HAP-1 (cell line): ENCODE data around the gene THAP9.

Experiments used
- DNase-seq, 2 experiments: peaks; one replicate each; pipeline ENCODE4 v3.0.0-alpha.2; 2016 to 2020; ENCODE audit warnings: low spot score in 2 of 2
- H3K27me3 ChIP-seq: fragments of 250-450 bp; sonication (Bioruptor Pico); 2 replicates; pipeline ENCODE4 v1.5.1; 2020; ENCODE audit warnings: low read depth, mild to moderate bottlenecking, moderate library complexity
- H3K36me3 ChIP-seq: fragments of 250-450 bp; sonication (Bioruptor Pico); replicated peaks from 2 replicates; pipeline ENCODE4 v1.5.1; 2020; ENCODE audit warnings: mild to moderate bottlenecking
- H3K4me1 ChIP-seq: fragments of 250-450 bp; sonication (Bioruptor Pico); 2 replicates; pipeline ENCODE4 v1.5.1; 2020; ENCODE audit warnings: mild to moderate bottlenecking
- H3K4me3 ChIP-seq: fragments of 250-450 bp; sonication (Bioruptor Pico); 2 replicates; pipeline ENCODE4 v1.5.1; 2020; ENCODE audit warnings: mild to moderate bottlenecking, moderate library complexity
- H3K9me3 ChIP-seq: fragments of 250-450 bp; sonication (Bioruptor Pico); 2 replicates; pipeline ENCODE4 v1.5.1; 2020; ENCODE audit warnings: mild to moderate bottlenecking, moderate library complexity
- in situ Hi-C: fragments of 300-500 bp; cut with MboI; formaldehyde crosslinking; loops from 3 replicates; pipeline ENCODE4 v1.14.3; 2020; ENCODE audit warnings: low sequenced_read_pairs, inconsistent platforms, mixed read lengths

The THAP9 gene

GRCh38 chr4:82951196-82951595 is 50.7 kb downstream of the THAP9 start:
- peaks cover 5% of the 10 kb centered on the region; the same call in 1 of the 2 replicates for H3K36me3 ChIP-seq
- no peaks in the 10 kb centered on the region for H3K9me3 ChIP-seq
- H3K4me3 ChIP-seq, result no peak overlapping the region
- no peak for DNase-seq
- in situ Hi-C loops, result no loop called here
- H3K27me3 ChIP-seq, result no peaks in the 10 kb centered on the region
- H3K4me1 ChIP-seq, result no peaks in the 10 kb centered on the region

- Histone ChIP-seq H3K27me3 (no peaks in the 10 kb centered on the region), H3K9me3 (no peaks in the 10 kb centered on the region), H3K36me3 (0 out of 2 replicates have a peak, but pooled peaks cover 2% of the 10 kb centered on the region), H3K4me1 (peaks cover 6% of the 10 kb centered on the region), H3K4me3 (no peak overlapping the region)
- DNase-seq, result no peak
- in situ Hi-C loops, result no loop called here
Measured at GRCh38 chr4:82954212-82954611, 53.7 kb downstream of the THAP9 start.

- no peaks in the 10 kb centered on the region for H3K27me3 ChIP-seq
- H3K36me3 ChIP-seq, result 0 out of 2 replicates have a peak, but pooled peaks cover 6% of the 10 kb centered on the region
- DNase-seq, result no peak
- H3K4me1 ChIP-seq, result peaks cover 6% of the 10 kb centered on the region
- H3K4me3 ChIP-seq, result no peak overlapping the region
- in situ Hi-C loops, result no loop called here
- no peaks in the 10 kb centered on the region for H3K9me3 ChIP-seq
Measured at GRCh38 chr4:82957045-82957444, 56.5 kb downstream of the THAP9 start.

- no peak for DNase-seq
- no peaks in the 10 kb centered on the region for H3K27me3 ChIP-seq
- in situ Hi-C loops, result no loop called here
- H3K4me1 ChIP-seq, result no peaks in the 10 kb centered on the region
- H3K9me3 ChIP-seq, result no peaks in the 10 kb centered on the region
- H3K36me3 ChIP-seq, result peaks cover 23% of the 10 kb centered on the region
- no peak overlapping the region for H3K4me3 ChIP-seq
Measured at GRCh38 chr4:82965763-82966162, 65.2 kb downstream of the THAP9 start.

GRCh38 chr4:82968972-82969371 is 68.4 kb downstream of the THAP9 start:
- H3K4me1 ChIP-seq, result no peaks in the 10 kb centered on the region
- no peak overlapping the region for H3K4me3 ChIP-seq
- in situ Hi-C loops, result no loop called here
- H3K9me3 ChIP-seq, result no peaks in the 10 kb centered on the region
- no peak for DNase-seq
- H3K27me3 ChIP-seq, result no peaks in the 10 kb centered on the region
- H3K36me3 ChIP-seq, result peaks cover 22% of the 10 kb centered on the region

- no peaks in the 10 kb centered on the region for H3K27me3 ChIP-seq
- H3K36me3 ChIP-seq, result peaks cover 22% of the 10 kb centered on the region
- H3K4me3 ChIP-seq, result no peak overlapping the region
- H3K4me1 ChIP-seq, result no peaks in the 10 kb centered on the region
- in situ Hi-C loops, result no loop called here
- no peaks in the 10 kb centered on the region for H3K9me3 ChIP-seq
- no peak for DNase-seq
Measured at GRCh38 chr4:82969414-82969813, 68.9 kb downstream of the THAP9 start.
